IPS-NIHi7 (cell line): Measurements from ENCODE around the gene NYAP1.
"Not testable (repeated sequence)": the region's sequence is repeated elsewhere in the genome, so short reads cannot be mapped to it uniquely, and the experiment has no call there.

Experiments
- DNase-seq: peaks from one replicate; pipeline ENCODE4 v3.0.0; 2012; ENCODE audit warnings: mixed read lengths; ENCODE audit errors: extremely low spot score

NYAP1 gene

DNA sequence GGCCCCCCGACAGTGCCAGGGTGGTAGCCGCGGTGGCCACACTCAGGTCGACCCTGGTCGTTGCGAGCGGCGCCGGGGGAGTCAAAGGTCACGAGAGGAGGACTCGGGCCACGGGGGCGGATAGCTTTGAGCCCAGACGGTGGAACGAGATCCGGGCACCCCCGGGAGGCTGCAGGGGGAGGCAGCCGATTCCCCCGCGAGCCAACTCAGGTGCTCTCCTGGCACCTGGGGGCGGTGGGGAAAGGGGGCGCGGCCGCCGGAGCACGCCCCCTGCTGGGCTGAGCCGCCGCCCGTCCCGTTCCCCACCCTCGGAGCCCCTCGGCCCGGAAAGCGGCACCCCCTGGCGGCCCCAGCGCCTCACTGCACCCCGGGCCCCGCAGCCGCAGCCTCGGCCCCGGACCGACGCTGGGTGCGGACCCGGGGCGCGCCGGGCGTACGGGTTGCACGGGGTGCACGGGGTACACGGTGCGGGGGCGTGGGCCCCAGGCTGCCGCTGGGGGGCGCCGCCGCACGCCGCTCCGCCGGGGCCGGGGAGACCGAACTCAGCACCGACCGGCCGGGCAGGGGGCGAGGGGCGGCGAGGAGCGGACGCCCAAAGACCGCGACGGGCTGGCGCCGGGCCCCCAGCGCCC is 521 bp upstream of the NYAP1 start:
- peak; percentile 78 for DNase-seq

- no peak for DNase-seq
Measured at GRCh38 chr7:100484673-100485045, 932 bp downstream of the NYAP1 start.

DNA sequence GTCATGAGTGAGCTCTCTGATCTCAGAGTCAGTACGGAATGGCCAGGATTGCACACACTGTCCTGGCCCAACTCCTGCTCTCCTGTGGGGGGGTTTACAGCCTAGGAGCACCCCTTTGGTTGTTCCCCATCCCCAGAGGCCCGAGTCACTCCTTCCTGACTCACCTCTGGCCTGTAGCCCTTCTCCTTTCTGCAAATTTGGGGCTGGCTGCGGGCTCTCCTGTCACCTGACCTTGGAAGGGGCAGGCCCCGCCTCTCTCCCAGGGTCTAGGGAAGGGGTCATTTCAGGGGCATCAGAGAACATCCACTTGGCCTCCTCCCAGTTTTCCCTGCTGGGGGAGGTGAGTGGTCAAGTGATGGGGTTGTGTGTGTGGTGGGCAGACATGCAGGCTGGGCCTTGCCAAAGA is 1.7 kb downstream of the NYAP1 start:
- peak; percentile 31 for DNase-seq

DNA sequence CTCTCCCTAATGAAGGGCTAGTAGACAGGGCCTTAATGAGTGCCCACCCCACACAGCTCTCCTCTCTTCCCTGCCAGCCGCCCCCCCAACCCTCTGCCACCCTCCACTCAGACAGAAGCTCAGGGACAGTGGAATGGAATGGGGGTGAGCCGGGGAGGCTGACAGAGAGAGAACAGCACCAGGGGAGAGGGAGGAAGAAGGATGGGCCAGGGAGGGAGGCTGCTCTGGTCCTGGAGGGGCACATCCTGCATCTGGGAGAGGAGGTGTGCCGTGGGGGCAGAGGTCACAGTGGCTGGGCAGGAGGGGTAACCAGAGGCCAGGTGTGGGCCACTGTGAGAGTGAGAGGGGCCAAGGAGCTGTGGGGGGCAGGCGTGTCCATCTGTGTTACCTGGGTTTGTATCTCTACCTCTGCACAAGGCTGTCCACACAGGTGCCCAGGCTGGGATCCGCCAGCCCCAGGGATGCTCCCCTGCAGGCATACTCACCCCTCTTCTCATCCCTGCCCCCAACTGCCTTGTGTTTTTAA is 2.4 kb downstream of the NYAP1 start:
- DNase-seq = no peak

GRCh38 chr7:100486753-100487446 is 3.2 kb downstream of the NYAP1 start:
- DNase-seq = peak; percentile 60

- peak; percentile 4 for DNase-seq
Measured at GRCh38 chr7:100488333-100489095, 4.8 kb downstream of the NYAP1 start.

DNA sequence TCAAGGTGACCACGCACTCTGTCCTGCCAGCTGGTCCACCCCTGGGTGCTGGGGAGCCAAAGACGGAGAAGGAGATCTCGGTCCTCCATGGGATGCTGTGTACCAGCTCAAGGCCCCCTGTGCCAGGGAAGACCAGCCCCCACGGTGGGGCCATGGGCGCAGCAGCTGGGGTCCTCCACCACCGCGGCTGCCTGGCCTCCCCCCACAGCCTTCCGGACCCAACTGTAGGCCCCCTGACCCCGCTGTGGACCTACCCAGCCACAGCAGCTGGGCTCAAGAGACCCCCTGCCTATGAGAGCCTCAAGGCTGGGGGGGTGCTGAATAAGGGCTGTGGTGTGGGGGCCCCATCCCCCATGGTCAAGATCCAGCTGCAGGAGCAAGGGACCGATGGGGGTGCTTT is 5.4 kb downstream of the NYAP1 start:
- no peak for DNase-seq

DNA sequence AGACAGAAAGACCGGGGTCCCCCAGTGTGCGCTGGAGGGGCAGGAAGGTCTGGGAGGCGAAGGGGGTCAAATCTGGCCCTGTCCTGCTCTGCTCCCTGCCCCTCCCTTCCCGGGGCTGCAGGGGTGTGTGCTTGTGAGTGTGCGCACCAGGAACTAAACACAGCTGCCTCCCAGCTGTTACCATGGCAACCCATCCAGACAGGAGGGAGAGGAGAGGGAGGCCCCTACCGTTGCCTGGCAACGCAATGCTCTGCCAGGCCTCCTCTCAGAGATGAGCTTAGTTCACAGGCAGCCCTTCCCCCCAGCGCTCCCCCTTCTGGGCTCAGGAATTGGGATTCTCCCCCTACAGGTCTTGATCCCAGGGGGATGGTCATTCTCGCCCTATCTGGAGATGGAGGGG is 6.1 kb downstream of the NYAP1 start:
- DNase-seq = peak; percentile 94

DNA sequence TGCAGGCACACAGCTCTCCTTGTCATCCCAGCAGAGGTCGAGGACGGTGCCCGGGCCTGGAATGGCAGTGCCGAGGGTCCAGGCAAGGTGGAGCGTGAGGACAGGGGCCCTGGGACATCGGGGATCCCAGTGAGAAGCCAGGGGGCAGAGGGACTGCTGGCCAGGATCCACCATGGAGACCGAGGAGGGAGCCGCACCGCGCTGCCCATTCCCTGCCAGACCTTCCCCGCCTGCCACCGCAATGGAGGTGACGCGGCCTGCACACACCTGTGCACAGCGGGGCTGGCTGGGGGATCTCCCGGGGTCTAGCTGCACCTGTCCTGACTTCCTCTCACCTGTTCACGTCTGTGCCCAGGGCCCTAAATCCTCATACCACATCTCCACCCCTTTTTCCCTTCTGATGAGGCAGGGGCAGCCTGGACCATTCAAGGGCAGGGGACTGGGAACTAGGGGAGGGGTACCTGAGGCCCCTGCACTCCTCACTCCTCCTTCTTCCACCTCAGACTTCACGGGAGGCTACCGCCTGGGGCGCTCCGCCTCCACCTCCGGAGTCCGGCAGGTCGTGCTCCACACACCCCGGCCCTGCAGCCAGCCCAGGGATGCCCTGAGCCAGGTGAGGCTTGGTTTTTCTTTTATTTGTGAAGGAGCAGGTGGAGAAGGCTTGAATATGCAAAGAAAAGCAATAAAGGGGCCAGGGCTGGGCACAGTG is 6.9 kb downstream of the NYAP1 start:
- DNase-seq = peak; percentile 7

GRCh38 chr7:100491192-100491578 is 7.5 kb downstream of the NYAP1 start:
- no peak for DNase-seq

DNA sequence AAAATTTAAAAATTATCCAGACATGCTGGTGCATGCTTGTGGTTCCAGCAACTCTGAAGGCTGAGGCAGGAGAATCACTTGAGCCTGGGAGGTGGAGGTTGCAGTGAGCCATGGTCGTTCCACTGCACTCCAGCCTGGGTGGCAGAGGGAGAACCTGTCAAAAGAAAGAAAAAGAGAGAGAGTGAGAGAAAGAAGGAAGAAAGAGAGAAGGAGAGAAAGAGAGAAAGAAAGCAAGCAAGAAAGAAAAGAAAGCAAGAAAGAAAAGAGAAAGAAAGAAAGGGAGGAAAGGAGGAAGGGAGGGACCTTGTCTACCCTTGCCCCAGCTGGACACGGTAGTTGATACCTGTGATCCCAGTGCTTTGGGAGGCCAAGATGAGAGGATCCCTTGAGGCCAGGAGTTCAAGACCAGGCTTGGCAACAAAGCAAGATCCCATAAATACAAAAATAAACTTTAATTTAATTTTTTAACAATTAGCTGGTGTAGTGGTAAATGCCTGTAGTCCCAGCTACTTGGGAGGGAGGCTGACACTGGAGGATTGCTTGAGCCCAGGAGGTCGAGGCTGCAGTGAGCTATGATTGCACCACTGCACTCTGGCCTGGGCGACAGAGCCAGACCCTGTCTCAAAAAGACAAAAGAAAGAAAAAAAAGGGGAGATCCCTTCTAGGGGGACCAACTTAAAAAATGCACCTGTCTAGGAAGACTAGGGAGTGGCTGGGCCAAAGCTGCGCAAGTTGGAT is 9.2 kb downstream of the NYAP1 start:
- DNase-seq = no peak

DNA sequence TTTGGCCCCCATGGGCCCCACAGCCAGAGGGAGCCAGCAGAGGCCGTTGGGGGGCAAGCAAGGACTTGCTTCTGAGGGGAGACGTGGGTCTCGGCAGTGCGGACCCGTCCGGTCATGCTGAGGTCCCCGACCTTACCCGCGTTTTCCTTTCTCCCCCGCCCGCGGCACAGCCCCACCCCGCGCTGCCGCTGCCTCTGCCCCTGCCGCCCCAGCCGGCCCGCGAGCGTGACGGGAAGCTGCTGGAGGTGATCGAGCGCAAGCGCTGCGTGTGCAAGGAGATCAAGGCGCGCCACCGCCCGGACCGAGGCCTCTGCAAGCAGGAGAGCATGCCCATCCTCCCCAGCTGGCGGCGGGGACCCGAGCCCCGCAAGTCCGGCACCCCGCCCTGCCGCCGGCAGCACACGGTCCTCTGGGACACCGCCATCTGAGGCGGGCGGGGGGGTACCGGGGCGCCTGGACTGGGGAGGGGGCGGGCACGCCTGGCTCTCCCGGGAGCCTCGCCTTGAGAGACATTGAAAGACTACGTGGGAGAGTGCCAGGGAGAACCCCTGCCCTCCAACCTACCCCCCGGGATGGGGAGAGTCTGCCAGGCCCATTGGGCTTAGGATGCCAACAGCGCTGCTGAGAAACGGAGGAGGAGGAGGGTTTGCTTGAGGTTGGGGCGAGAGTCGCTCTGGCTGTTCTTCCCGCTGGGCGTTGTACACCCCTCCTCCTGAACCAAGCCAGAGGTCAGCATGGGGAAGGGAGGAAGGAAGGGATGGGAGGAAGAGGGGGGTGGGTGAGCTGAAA is 9.9 kb downstream of the NYAP1 start:
- no peak for DNase-seq

- DNase-seq = no peak
Measured at GRCh38 chr7:100496509-100496908, 12.8 kb downstream of the NYAP1 start.

DNA sequence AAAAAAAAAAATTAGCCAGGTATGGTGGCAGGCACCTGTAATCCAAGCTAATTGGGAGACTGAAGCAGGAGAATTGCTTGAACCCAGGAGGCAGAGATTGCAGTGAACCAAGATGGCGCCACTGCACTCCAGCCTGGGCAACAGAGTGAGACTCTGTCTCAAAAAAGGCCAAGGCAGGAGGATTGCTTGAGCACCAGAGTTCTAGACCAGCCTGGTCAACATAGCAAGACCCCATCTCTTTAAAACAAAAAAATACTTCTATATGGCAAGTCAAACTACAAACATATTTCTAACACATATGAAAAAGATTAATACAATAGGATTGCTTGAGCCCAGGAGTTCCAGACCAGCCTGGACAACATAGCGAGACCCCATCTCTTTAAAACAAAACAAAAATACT is 17.0 kb downstream of the NYAP1 start:
- not testable (repeated sequence) for DNase-seq

DNA sequence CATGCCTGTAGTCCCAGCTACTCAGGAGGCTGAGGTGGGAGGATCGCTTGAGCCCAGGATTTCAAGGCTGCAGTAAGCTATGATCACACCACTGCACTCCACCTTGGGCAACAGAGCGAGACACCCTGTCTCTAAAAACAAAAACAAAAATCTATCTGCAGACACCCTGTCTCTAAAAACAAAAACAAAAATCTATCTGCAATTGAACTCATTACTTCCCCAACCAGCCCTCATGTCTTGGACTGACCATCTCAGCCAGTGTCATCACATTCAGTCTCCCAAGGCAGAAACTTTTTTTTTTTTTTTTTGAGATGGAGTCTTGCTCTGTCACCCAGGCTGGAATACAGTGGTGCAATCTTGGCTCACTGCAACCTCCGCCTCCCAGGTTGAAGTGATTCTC is 20.3 kb downstream of the NYAP1 start:
- not testable (repeated sequence) for DNase-seq

- DNase-seq = no peak
Measured at GRCh38 chr7:100504887-100505611, 21.3 kb downstream of the NYAP1 start.

DNA sequence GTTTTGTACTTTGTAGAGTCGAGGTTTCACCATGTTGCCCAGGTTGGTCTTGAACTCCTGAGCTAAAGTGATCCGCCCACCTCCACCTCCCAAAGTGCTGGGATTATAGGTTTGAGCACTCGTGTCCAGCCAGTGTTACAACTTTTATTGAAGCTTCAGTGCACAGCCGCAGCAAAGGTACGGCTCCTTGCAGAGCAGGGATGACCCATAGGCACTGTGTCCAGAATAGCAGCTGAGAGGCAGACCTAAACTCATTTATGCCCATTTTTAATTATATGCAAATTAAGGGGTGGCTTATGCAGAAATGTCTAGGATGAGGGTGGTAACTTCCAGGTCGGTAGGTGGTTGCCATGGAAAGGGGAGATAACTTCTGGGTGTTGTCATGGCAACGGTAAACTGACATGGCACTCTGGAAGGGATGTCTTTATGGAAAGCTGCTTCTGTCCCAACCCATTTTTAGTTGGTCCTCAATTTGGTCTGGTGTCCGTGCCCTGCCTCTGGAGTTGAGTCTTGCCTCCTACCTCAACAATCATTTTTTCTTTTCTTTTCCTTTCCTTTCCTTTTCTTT is 22.7 kb downstream of the NYAP1 start:
- DNase-seq = no peak

- DNase-seq = no peak
Measured at GRCh38 chr7:100509231-100509630, 25.5 kb downstream of the NYAP1 start.

DNA sequence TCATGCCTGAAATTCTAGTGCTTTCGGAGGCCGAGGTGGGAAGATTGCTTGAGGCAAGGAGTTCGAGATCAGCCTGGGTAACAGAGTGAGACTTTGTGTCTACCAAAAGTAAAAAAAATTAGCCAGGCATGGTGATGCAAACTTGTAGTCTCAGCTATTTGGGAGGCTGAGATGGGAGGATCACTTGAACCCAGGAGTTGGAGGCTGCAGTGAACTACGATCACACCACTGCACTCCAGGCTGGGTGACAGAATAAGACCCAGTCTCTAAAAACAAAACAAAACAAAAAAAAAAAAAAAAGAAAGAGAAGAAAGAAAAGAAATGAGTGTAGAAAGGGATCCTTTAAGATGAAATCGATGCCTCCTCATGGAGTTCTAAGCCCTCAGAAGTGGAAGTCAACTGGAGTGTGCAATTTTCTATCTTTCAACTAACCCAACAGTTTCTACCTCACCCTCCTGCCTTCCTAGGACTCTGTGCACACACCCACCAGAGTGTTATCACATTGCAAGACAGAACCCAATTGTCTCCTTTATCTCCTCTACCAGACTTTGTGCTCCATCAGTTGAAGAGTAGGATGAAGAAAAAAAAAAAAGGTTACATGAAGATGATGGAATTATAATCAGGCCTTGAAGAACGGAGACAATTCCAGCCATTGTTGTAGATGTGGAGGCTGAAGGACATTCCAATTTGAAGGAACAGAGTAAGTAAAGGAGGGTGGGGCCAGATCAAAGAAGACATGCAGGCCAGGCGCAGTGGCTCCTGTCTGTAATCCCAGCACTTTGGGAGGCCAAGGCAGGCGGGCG is 26.9 kb downstream of the NYAP1 start:
- no peak for DNase-seq
